SK-N-SH treated with all-trans-retinoic acid at 6 μM for 48 hours (cell line): ENCODE data around the gene REC114.

Experiments
- ARNTL ChIP-seq: fragments of 450-650 bp; formaldehyde crosslinking; IDR thresholded peaks from 2 replicates; pipeline ENCODE4 v1.5.0; 2020; ENCODE audit warnings: low read depth, mild to moderate bottlenecking, moderate library complexity, borderline replicate concordance
- CREB5 ChIP-seq: fragments of 250-450 bp; sonication (Bioruptor Pico); IDR thresholded peaks from 2 replicates; pipeline ENCODE4 v1.5.1; 2020; ENCODE audit warnings: low read depth, mild to moderate bottlenecking, moderate library complexity
- CSDC2 ChIP-seq: fragments of 250-450 bp; sonication (Bioruptor Pico); IDR thresholded peaks from 2 replicates; pipeline ENCODE4 v1.5.0; 2020; ENCODE audit warnings: mild to moderate bottlenecking, moderate library complexity
- GLIS3 ChIP-seq: fragments of 250-450 bp; sonication (Bioruptor Pico); IDR thresholded peaks from 2 replicates; pipeline ENCODE4 v1.5.0; 2020; ENCODE audit warnings: mild to moderate bottlenecking, moderate library complexity
- PATZ1 ChIP-seq: fragments of 250-450 bp; sonication (Bioruptor Pico); IDR thresholded peaks from 2 replicates; pipeline ENCODE4 v1.8.0; 2020; ENCODE audit warnings: mild to moderate bottlenecking, moderate library complexity, borderline replicate concordance
- POU6F1 ChIP-seq: fragments of 250-450 bp; sonication (Bioruptor Pico); IDR thresholded peaks from 2 replicates; pipeline ENCODE4 v1.8.0; 2021; ENCODE audit warnings: low read depth, mild to moderate bottlenecking, moderate library complexity, borderline replicate concordance
- RARB ChIP-seq: fragments of 250-450 bp; sonication (Bioruptor Pico); IDR thresholded peaks from 2 replicates; pipeline ENCODE4 v1.8.0; 2021; ENCODE audit warnings: mild to moderate bottlenecking, moderate library complexity
- TCF4 ChIP-seq: fragments of 250-450 bp; sonication (Bioruptor Pico); IDR thresholded peaks from 2 replicates; pipeline ENCODE4 v1.8.0; 2021; ENCODE audit warnings: mild to moderate bottlenecking, moderate library complexity, borderline replicate concordance
- TOX ChIP-seq: fragments of 250-450 bp; sonication (Bioruptor Pico); IDR thresholded peaks from 2 replicates; pipeline ENCODE4 v1.8.0; 2021; ENCODE audit warnings: mild to moderate bottlenecking, moderate library complexity, borderline replicate concordance
- ZNF565 ChIP-seq: fragments of 450-650 bp; formaldehyde crosslinking; conservative IDR thresholded peaks from 2 replicates; pipeline ENCODE4 v1.5.0; 2020; ENCODE audit warnings: low read depth, mild to moderate bottlenecking, moderate library complexity

- TF ChIP-seq PATZ1, result no peak
- TF ChIP-seq ARNTL (CRISPR knock-in tag), result no peak
- TF ChIP-seq CREB5 (CRISPR knock-in tag), result no peak
- TF ChIP-seq TOX (CRISPR knock-in tag), result no peak
- no peak for TF ChIP-seq GLIS3 (CRISPR knock-in tag)
- no peak for TF ChIP-seq POU6F1 (CRISPR knock-in tag)
- TF ChIP-seq CSDC2 (CRISPR knock-in tag), result no peak
- TF ChIP-seq RARB, result no peak
- TF ChIP-seq ZNF565, result no peak
- TF ChIP-seq TCF4 (CRISPR knock-in tag), result no peak
These were observed 52.2 kb downstream of the REC114 start for GRCh38 chr15:73495181-73495580.
